Neural progenitor cell (in vitro differentiated cells): ENCODE data around the gene SET.

Source experiments
- CTCF ChIP-seq: fragments of 200-600 bp; sonication (generic); IDR thresholded peaks from 2 replicates; pipeline ENCODE4 v1.5.1; 2017; ENCODE audit warnings: antibody characterized with exemption, mild to moderate bottlenecking
- EZH2 ChIP-seq: fragments of 200-600 bp; sonication (generic); IDR thresholded peaks from 2 replicates; pipeline ENCODE4 v1.6.1; 2017; ENCODE audit warnings: antibody characterized with exemption, mild to moderate bottlenecking, moderate library complexity
- EZH2phosphoT487 ChIP-seq: fragments of 200-600 bp; sonication (generic); IDR thresholded peaks from 2 replicates; pipeline ENCODE4 v1.6.1; 2017; ENCODE audit warnings: antibody characterized with exemption

GRCh38 chr9:128704356-128704670, 15.3 kb downstream of the SET start:
- no peak for TF ChIP-seq CTCF
- TF ChIP-seq EZH2phosphoT487 = no peak
- no peak for TF ChIP-seq EZH2
